K562 (cell line): ENCODE results near the gene CASKIN1. TPM values are rescaled to one million over a fixed set of nuclear protein-coding genes. Genes with fewer than 3 reads are reported as not detected.

ENCODE experiments used
- ATF7 ChIP-seq: fragments of 450-650 bp; IDR thresholded peaks from 2 replicates; pipeline ENCODE4 v1.7.1; 2014; ENCODE audit warnings: mild to moderate bottlenecking, moderate library complexity
- BCOR ChIP-seq: fragments of 450-650 bp; IDR thresholded peaks from 2 replicates; pipeline ENCODE4 v1.6.1; 2016
- CHD4 ChIP-seq: fragments of 200-600 bp; sonication (generic); IDR thresholded peaks from 3 replicates; pipeline ENCODE4 v1.6.1; 2012; ENCODE audit warnings: low read depth, mild to moderate bottlenecking, mixed read lengths, low read length, inconsistent platforms; ENCODE audit not compliant: insufficient read depth, insufficient replicate concordance, poor library complexity, severe bottlenecking
- EHMT2 ChIP-seq: fragments of 450-650 bp; IDR thresholded peaks from 2 replicates; pipeline ENCODE4 v1.6.1; 2018; ENCODE audit warnings: antibody characterized with exemption
- ETV5 ChIP-seq: sonication (generic); formaldehyde crosslinking; IDR thresholded peaks from 2 replicates; pipeline ENCODE4 v1.4.0; 2020; ENCODE audit warnings: low read depth, mild to moderate bottlenecking, missing genetic modification reagents
- GATAD2B ChIP-seq: fragments of 450-650 bp; IDR thresholded peaks from 2 replicates; pipeline ENCODE4 v1.6.1; 2017; ENCODE audit warnings: mild to moderate bottlenecking, borderline replicate concordance
- HCFC1 ChIP-seq: IDR thresholded peaks from 2 replicates; pipeline ENCODE4 v1.6.1; 2012; ENCODE audit warnings: low read depth, low read length, improper control_type of control experiment
- IRF9 ChIP-seq: fragments of 450-650 bp; IDR thresholded peaks from 2 replicates; pipeline ENCODE4 v1.6.1; 2016; ENCODE audit warnings: missing biosample characterization, missing genetic modification characterization
- KDM1A ChIP-seq, 2 experiments: fragments of 450-650 bp; IDR thresholded peaks; 2 replicates each; pipeline ENCODE4 v1.6.1; 2016; ENCODE audit warnings: mild to moderate bottlenecking in 2 of 2
- KDM4B ChIP-seq, 2 experiments: fragments of 450-650 bp in 1 of 2; sonication (generic) in 1 of 2; IDR thresholded peaks; 2 replicates each; pipeline ENCODE4 v1.6.1; 2016 to 2017; ENCODE audit warnings: borderline replicate concordance in 2 of 2, antibody characterized with exemption in 1 of 2, low read depth in 1 of 2, mild to moderate bottlenecking in 1 of 2
- LEF1 ChIP-seq: fragments of 450-650 bp; IDR thresholded peaks from 2 replicates; pipeline ENCODE4 v1.6.1; 2016; ENCODE audit warnings: mild to moderate bottlenecking
- MITF ChIP-seq: IDR thresholded peaks from 2 replicates; pipeline ENCODE4 v1.6.1; 2014; ENCODE audit warnings: antibody characterized with exemption
- NR2F6 ChIP-seq: fragments of 450-650 bp; formaldehyde crosslinking; IDR thresholded peaks from 2 replicates; pipeline ENCODE4 v1.4.0; 2020; ENCODE audit warnings: mild to moderate bottlenecking
- PTTG1 ChIP-seq: fragments of 450-650 bp; IDR thresholded peaks from 2 replicates; pipeline ENCODE4 v1.6.1; 2016; ENCODE audit warnings: low read depth, mild to moderate bottlenecking, missing genetic modification characterization, missing compliant biosample characterization
- SNRNP70 ChIP-seq: fragments of 200-400 bp; formaldehyde crosslinking; optimal IDR thresholded peaks from 2 replicates; pipeline ENCODE3; 2017; ENCODE audit warnings: low read depth, low read length
- TARDBP ChIP-seq: fragments of 450-650 bp; IDR thresholded peaks from 2 replicates; pipeline ENCODE4 v1.6.1; 2016
- TCF7L2 ChIP-seq: fragments of 150-350 bp; IDR thresholded peaks from 2 replicates; pipeline ENCODE4 v1.6.1; 2016; ENCODE audit warnings: low read depth, mild to moderate bottlenecking, low read length, moderate library complexity
- THRAP3 ChIP-seq: fragments of 450-650 bp; IDR thresholded peaks from 2 replicates; pipeline ENCODE4 v1.6.1; 2016; ENCODE audit warnings: mild to moderate bottlenecking, inconsistent platforms, borderline replicate concordance
- ZNF347 ChIP-seq: fragments of 450-650 bp; formaldehyde crosslinking; IDR thresholded peaks from 2 replicates; pipeline ENCODE4 v1.4.0; 2020; ENCODE audit warnings: low read depth, mild to moderate bottlenecking, moderate library complexity
- ZNF696 ChIP-seq: fragments of 250-450 bp; sonication (Bioruptor Pico); conservative IDR thresholded peaks from 2 replicates; pipeline ENCODE4 v1.4.0; 2020; ENCODE audit warnings: mild to moderate bottlenecking, moderate library complexity
- polyA plus RNA-seq, 8 experiments: library from polyadenylated mRNA; depleted of rRNA in 4 of 8; stranded (reverse) in 5 of 8; unstranded in 3 of 8; fragments of >200 nt; fragmentation: Nextera tagmentation in 2 of 8; fragmentation: Illumina TruSeq in 1 of 8; extraction: Ambion mirVana in 2 of 8; extraction: Trizol in 1 of 8; gene quantifications; 2 replicates each; pipeline versions ENCODE4 v1.2.1 to v1.2.3, GENCODE V29; 2011 to 2014; ENCODE audit warnings: inconsistent platforms in 1 of 8, missing spikeins in 1 of 8
- total RNA-seq, 7 experiments: library from RNA; depleted of rRNA in 6 of 7; stranded (reverse); fragments of >200 nt in 6 of 7; fragmentation: Illumina TruSeq in 2 of 7; extraction: Trizol in 2 of 7; gene quantifications; 2 replicates each; pipeline versions ENCODE4 v1.2.1 to v1.2.3, GENCODE V29; 2011 to 2021; ENCODE audit warnings: low replicate concordance in 1 of 7
- TF ChIP-seq, protein P1 (sequence below): fragments of 250-450 bp; sonication (Bioruptor Pico); IDR thresholded peaks from 2 replicates; pipeline ENCODE4 v1.4.0; 2020; ENCODE audit warnings: mild to moderate bottlenecking, moderate library complexity
- TF ChIP-seq, protein P2 (sequence below): IDR thresholded peaks from 2 replicates; pipeline ENCODE4 v1.6.1; 2011; ENCODE audit not compliant: insufficient read length; ENCODE audit errors: extremely low read depth

Gene CASKIN1
- total and polyA plus RNA-seq, 9 of the 15 experiments (the other 6 are each of a cell fraction or from before 2014, with no cell fraction given): 0.15 to 4.5 (median 1.5) TPM; not detected in 2

GRCh38 chr16:2155091-2155950 lies 41.1 kb downstream of the CASKIN1 start, which contains the start of gene TRAF7 (continued):
- TF ChIP-seq BCOR: peak; percentile 68
- TF ChIP-seq, protein P1, sequence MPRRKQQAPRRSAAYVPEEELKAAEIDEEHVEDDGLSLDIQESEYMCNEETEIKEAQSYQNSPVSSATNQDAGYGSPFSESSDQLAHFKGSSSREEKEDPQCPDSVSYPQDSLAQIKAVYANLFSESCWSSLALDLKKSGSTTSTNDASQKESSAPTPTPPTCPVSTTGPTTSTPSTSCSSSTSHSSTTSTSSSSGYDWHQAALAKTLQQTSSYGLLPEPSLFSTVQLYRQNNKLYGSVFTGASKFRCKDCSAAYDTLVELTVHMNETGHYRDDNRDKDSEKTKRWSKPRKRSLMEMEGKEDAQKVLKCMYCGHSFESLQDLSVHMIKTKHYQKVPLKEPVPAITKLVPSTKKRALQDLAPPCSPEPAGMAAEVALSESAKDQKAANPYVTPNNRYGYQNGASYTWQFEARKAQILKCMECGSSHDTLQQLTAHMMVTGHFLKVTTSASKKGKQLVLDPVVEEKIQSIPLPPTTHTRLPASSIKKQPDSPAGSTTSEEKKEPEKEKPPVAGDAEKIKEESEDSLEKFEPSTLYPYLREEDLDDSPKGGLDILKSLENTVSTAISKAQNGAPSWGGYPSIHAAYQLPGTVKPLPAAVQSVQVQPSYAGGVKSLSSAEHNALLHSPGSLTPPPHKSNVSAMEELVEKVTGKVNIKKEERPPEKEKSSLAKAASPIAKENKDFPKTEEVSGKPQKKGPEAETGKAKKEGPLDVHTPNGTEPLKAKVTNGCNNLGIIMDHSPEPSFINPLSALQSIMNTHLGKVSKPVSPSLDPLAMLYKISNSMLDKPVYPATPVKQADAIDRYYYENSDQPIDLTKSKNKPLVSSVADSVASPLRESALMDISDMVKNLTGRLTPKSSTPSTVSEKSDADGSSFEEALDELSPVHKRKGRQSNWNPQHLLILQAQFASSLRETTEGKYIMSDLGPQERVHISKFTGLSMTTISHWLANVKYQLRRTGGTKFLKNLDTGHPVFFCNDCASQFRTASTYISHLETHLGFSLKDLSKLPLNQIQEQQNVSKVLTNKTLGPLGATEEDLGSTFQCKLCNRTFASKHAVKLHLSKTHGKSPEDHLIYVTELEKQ (CRISPR knock-in tag): no peak
- no peak for TF ChIP-seq ZNF347 (CRISPR knock-in tag)
- no peak for TF ChIP-seq ZNF696 (CRISPR knock-in tag)
- no peak; the same call in 1 of the 2 replicates for TF ChIP-seq THRAP3
- TF ChIP-seq, protein P2, sequence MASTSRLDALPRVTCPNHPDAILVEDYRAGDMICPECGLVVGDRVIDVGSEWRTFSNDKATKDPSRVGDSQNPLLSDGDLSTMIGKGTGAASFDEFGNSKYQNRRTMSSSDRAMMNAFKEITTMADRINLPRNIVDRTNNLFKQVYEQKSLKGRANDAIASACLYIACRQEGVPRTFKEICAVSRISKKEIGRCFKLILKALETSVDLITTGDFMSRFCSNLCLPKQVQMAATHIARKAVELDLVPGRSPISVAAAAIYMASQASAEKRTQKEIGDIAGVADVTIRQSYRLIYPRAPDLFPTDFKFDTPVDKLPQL: peak; percentile 92
- TF ChIP-seq EHMT2: no peak
- no peak for TF ChIP-seq CHD4
- TF ChIP-seq ETV5 (CRISPR knock-in tag): peak; percentile 77; the same call in 1 of the 2 replicates
- TF ChIP-seq KDM1A (IDR thresholded peaks at IDR 0.05): no peak
- peak; percentile 17; the same call in 1 of the 2 replicates for TF ChIP-seq LEF1
- no peak; the same call in 1 of the 2 replicates for TF ChIP-seq GATAD2B
- TF ChIP-seq PTTG1 (tag): no peak
- no peak for TF ChIP-seq TCF7L2
- TF ChIP-seq MITF: no peak
- TF ChIP-seq NR2F6 (CRISPR knock-in tag): peak; percentile 73; the same call in 1 of the 2 replicates
- 0 out of 4 replicates have a peak, but pooled peaks of 1 of the 2 experiments have one; percentile 49 for TF ChIP-seq KDM4B (IDR thresholded peaks at IDR 0.05; ENCODE audit: borderline replicate concordance in 2 of 2, low read depth in 1 of 2)
- TF ChIP-seq ATF7: peak; percentile 87
- peak; percentile 65; the same call in 1 of the 2 replicates for TF ChIP-seq TARDBP
- TF ChIP-seq IRF9 (tag): no peak
- TF ChIP-seq HCFC1: peak; percentile 99
- no peak for TF ChIP-seq SNRNP70
